IgD-negative memory B cell (primary cell): ENCODE data around the gene ATF6. TPM values are rescaled to one million over a fixed set of nuclear protein-coding genes. Genes with fewer than 3 reads are reported as not detected.

Experiments used
- H3K27ac Mint-ChIP-seq, 3 donors: one replicate each; pipeline ENCODE4 v1.8.0; 2020 to 2022; ENCODE audit warnings: mild to moderate bottlenecking in 3 of 3, mixed read lengths in 3 of 3, moderate library complexity in 1 of 3
- H3K27me3 Mint-ChIP-seq: one replicate; pipeline ENCODE4 v1.8.0; 2021; ENCODE audit warnings: mixed read lengths
- H3K36me3 Mint-ChIP-seq: one replicate; pipeline ENCODE4 v1.8.0; 2020; ENCODE audit warnings: mild to moderate bottlenecking, mixed read lengths
- H3K4me1 Mint-ChIP-seq, 3 donors: one replicate each; pipeline ENCODE4 v1.8.0; 2020 to 2022; ENCODE audit warnings: mixed read lengths in 3 of 3, mild to moderate bottlenecking in 1 of 3
- H3K4me3 Mint-ChIP-seq, 4 donors: one replicate each; pipeline ENCODE4 v1.8.0; 2020 to 2022; ENCODE audit warnings: mild to moderate bottlenecking in 4 of 4, mixed read lengths in 4 of 4, moderate library complexity in 3 of 4
- H3K9me3 Mint-ChIP-seq, 3 donors: one replicate each; pipeline ENCODE4 v1.8.0; 2020 to 2021; ENCODE audit warnings: mixed read lengths in 3 of 3, mild to moderate bottlenecking in 1 of 3
- polyA plus RNA-seq: library from polyadenylated mRNA; unstranded; fragments of 300-500 nt; fragmentation: Illumina TruSeq; gene quantifications from one replicate; pipeline ENCODE4 v1.2.3, GENCODE V29; 2021

The ATF6 gene
- polyA plus RNA-seq, 1 donor from 2014 or later, result 14.3 TPM

DNA sequence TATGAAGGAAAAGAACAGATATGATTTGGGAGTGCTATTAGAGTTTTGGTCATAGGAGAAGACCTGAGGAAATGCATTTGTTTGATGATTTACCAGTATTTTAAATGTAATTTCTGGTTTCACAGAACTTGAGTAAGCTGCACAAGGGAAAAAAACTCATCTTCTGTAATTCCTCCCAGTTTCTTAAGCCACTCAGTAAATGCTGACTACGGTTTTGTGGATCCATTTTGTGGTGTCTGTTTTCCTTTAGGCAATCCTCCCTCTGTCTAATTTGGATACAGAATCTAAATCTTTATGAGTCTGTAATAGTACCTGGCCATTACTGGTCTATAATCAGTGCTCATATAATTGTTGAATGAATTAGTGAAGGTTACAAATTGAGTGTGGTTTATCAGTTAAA is 185.5 kb downstream of the ATF6 start:
- Mint-ChIP-seq H3K9me3 (no peaks in the 10 kb centered on the region), H3K4me1 (peaks cover 4 to 8% (median 5%) of the 10 kb centered on the region in 3 donors), H3K27ac (no peak overlapping the region), H3K4me3 (no peak overlapping the region), H3K27me3 (no peaks in the 10 kb centered on the region), H3K36me3 (peaks cover 11% of the 10 kb centered on the region)

DNA sequence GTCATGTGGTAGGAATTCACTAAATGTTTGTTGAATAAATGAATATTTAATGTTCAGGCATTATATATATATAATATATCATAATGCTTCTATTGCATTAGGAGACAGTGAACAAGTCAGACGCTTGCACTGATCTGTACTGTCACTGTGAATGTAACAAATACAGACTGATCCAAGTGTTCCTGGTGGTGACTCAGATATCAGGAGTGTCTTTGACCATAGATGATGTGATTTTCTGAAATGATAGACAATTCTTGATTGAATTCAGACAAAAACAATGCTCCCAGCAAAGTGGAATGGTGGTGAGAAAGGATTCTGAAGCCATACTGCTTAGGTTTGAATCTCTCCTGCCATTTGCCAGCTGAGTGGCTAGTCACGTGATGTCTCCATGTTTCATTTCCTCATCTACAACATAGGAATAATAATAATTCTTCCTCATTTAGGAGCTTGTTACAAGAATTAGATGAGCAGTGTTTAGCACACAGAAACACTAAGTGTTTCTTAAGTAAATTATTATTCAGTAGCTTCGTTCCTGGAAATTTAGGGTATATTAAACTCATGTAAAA is 186.6 kb downstream of the ATF6 start:
- Mint-ChIP-seq H3K4me1 (peaks cover 4 to 8% (median 5%) of the 10 kb centered on the region in 3 donors), H3K27ac (peak overlapping the region in 1 of 3 donors; percentile 67), H3K4me3 (no peak overlapping the region), H3K27me3 (no peaks in the 10 kb centered on the region), H3K9me3 (no peaks in the 10 kb centered on the region), H3K36me3 (peaks cover 11% of the 10 kb centered on the region)

DNA sequence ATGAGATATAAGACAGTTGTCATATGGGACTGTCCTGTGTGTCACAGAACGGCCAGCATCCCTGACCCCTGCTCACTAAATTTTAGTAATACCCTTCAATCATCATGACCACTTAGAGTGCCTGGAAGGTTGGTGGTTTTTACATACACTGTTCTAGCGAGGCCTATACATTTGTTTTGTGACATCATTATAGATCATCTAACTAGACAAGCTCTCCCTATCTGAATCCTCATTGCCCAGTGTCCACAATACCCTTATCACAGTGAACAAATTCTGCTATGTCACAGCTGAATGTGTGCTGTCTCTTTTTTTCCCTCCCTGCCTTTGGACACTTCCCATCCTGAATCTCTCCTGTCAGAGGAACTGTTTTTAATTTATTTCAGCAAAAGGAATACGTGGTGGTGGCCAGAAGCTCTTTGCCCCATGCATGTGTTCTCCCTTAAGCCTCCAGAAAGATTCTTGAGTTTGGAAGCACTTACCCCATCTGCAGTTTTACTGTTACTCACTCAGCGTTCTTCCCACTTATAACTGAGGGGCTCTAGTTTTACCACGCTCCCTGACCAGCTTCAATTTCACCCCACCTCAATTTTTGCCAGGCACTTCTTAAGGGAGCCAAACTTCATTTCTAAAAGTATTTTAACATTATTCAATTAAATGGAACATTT is 187.3 kb downstream of the ATF6 start:
- peaks cover 4 to 8% (median 5%) of the 10 kb centered on the region in 3 donors for H3K4me1 Mint-ChIP-seq
- H3K36me3 Mint-ChIP-seq, result peaks cover 11% of the 10 kb centered on the region
- H3K4me3 Mint-ChIP-seq, result no peak overlapping the region
- H3K27me3 Mint-ChIP-seq, result no peaks in the 10 kb centered on the region
- H3K27ac Mint-ChIP-seq, result no peak overlapping the region
- no peaks in the 10 kb centered on the region for H3K9me3 Mint-ChIP-seq

DNA sequence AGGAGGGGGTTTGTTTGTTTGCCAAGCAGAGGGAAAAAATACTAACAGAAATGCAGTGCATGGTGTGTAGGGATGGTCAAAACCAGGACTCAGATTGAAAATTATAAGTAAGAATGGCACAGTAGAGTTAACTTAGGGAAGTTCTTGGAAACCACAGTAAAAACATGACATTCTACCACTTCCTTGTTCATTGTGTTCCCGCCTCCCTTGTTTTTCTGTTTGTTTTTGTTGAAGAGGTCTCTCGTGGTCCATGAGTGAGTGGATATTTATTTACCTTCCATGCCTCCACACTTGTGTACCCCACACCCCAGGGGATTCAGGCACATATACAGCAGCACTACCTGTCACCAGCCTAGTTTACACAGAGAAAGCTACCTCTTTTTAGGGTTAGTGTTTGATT is 187.9 kb downstream of the ATF6 start:
- H3K4me1 Mint-ChIP-seq, result peaks cover 4 to 8% (median 5%) of the 10 kb centered on the region in 3 donors
- H3K36me3 Mint-ChIP-seq, result peaks cover 15% of the 10 kb centered on the region
- no peaks in the 10 kb centered on the region for H3K27me3 Mint-ChIP-seq
- no peaks in the 10 kb centered on the region for H3K9me3 Mint-ChIP-seq
- H3K4me3 Mint-ChIP-seq, result no peak overlapping the region
- no peak overlapping the region for H3K27ac Mint-ChIP-seq

- Mint-ChIP-seq H3K4me1 (peaks cover 4 to 8% (median 5%) of the 10 kb centered on the region in 3 donors), H3K9me3 (no peaks in the 10 kb centered on the region), H3K36me3 (peaks cover 15% of the 10 kb centered on the region), H3K27ac (no peak overlapping the region), H3K27me3 (no peaks in the 10 kb centered on the region), H3K4me3 (no peak overlapping the region)
Observed at GRCh38 chr1:161954466-161954865, 188.3 kb downstream of the ATF6 start.

DNA sequence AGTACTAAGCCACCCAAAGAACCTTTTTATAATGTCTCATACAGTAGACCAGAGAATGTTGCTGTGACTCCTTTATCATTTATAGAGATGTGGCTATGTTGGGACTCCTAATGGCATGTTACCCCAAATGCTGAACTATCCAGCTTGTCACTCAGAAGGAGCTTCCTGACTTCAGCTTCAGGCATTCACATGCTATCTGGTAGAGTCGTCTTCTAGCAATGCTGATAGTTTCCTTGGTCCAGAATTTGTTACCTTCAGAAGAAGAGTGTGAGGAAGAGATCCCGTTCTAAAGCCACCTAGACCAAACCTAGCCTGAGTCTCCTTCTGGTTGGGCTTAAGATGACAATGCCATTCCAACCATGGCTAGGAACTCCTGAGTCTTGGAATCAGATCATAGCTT is 189.5 kb downstream of the ATF6 start:
- H3K4me3 Mint-ChIP-seq, result no peak overlapping the region
- H3K36me3 Mint-ChIP-seq, result peaks cover 16% of the 10 kb centered on the region
- no peak overlapping the region for H3K27ac Mint-ChIP-seq
- peaks cover 4 to 10% (median 5%) of the 10 kb centered on the region in 3 donors for H3K4me1 Mint-ChIP-seq
- H3K9me3 Mint-ChIP-seq, result no peaks in the 10 kb centered on the region
- H3K27me3 Mint-ChIP-seq, result no peaks in the 10 kb centered on the region

- Mint-ChIP-seq H3K4me3 (no peak overlapping the region), H3K36me3 (peaks cover 16% of the 10 kb centered on the region), H3K9me3 (no peaks in the 10 kb centered on the region), H3K27me3 (no peaks in the 10 kb centered on the region), H3K4me1 (peaks cover 5 to 12% (median 5%) of the 10 kb centered on the region in 3 donors), H3K27ac (no peak overlapping the region)
Observed at GRCh38 chr1:161956097-161956496, 190.0 kb downstream of the ATF6 start.

GRCh38 chr1:161956930-161957329 is 190.8 kb downstream of the ATF6 start:
- Mint-ChIP-seq H3K9me3 (no peaks in the 10 kb centered on the region), H3K27me3 (no peaks in the 10 kb centered on the region), H3K36me3 (peaks cover 16% of the 10 kb centered on the region), H3K27ac (no peak overlapping the region), H3K4me3 (no peak overlapping the region), H3K4me1 (peaks cover 9 to 16% (median 9%) of the 10 kb centered on the region in 3 donors)

DNA sequence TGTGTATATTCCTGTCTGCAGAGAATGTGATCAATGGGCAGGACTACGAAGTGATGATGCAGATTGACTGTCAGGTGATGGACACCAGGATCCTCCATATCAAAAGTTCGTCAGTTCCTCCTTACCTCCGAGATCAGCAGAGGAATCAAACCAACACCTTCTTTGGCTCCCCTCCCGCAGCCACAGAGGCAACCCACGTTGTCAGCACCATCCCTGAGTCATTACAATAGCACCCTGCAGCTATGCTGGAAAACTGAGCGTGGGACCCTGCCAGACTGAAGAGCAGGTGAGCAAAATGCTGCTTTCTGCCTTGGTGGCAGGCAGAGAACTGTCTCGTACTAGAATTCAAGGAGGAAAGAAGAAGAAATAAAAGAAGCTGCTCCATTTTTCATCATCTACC is 192.3 kb downstream of the ATF6 start:
- Mint-ChIP-seq H3K4me1 (peaks cover 13 to 19% (median 14%) of the 10 kb centered on the region in 3 donors), H3K9me3 (no peaks in the 10 kb centered on the region), H3K27me3 (no peaks in the 10 kb centered on the region), H3K27ac (no peak overlapping the region), H3K36me3 (peaks cover 14% of the 10 kb centered on the region), H3K4me3 (no peak overlapping the region)

GRCh38 chr1:161962091-161962887 is 196.2 kb downstream of the ATF6 start:
- H3K9me3 Mint-ChIP-seq, result no peaks in the 10 kb centered on the region
- no peaks in the 10 kb centered on the region for H3K27me3 Mint-ChIP-seq
- H3K27ac Mint-ChIP-seq, result peak overlapping the region in 2 of 3 donors; percentile 35 to 37
- peaks cover 12 to 17% (median 14%) of the 10 kb centered on the region in 3 donors for H3K4me1 Mint-ChIP-seq
- H3K4me3 Mint-ChIP-seq, result peak overlapping the region; percentile 72 to 96 (median 88)
- peaks cover 14% of the 10 kb centered on the region for H3K36me3 Mint-ChIP-seq

DNA sequence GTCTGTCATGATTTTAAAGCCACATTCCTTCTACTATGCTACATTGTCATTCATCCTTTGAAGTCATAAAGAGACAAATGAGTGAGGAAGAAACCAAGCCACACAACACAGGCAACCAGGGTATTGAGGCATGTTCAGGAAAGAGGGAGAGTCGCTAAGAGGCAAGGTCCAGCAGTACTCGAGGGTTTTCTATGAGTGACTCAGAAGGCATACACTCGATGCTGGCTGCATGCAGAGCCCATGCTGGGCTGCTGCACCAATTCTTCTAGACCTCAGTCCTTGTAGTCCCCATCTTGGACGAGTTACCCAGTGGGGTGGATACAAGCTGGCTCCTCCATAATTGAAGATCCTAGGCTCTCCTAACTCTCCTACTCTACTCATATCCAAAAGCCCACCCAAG is 199.9 kb downstream of the ATF6 start:
- H3K4me1 Mint-ChIP-seq, result peaks cover 12 to 14% (median 12%) of the 10 kb centered on the region in 3 donors
- H3K9me3 Mint-ChIP-seq, result no peaks in the 10 kb centered on the region
- no peaks in the 10 kb centered on the region for H3K27me3 Mint-ChIP-seq
- peaks cover 10% of the 10 kb centered on the region for H3K36me3 Mint-ChIP-seq
- H3K4me3 Mint-ChIP-seq, result no peak overlapping the region
- no peak overlapping the region for H3K27ac Mint-ChIP-seq

DNA sequence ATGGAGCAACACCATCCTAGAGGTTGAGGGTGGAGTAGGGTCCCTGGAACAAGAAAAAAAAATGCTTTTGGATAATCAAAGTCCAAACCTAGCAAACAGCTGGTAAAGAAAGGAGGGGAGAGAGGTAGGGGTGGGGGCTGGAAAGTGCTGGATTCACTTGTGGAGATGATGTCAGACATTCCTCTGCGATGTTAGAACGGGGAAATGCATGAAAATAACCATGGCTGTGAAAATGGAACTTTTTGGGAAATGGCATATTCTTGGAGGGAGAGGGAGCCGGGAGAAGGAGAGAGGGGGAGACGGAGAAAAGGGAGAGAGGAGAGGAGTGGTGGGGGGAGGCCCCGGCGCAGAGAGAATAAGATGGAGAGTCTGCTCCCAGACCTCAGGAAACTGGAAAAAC is 203.9 kb downstream of the ATF6 start:
- H3K27me3 Mint-ChIP-seq, result no peaks in the 10 kb centered on the region

GRCh38 chr1:161970633-161971032 is 204.5 kb downstream of the ATF6 start:
- Mint-ChIP-seq H3K4me1 (no peaks in the 10 kb centered on the region), H3K27ac (no peak overlapping the region), H3K9me3 (no peaks in the 10 kb centered on the region), H3K4me3 (no peak overlapping the region), H3K36me3 (peaks cover 7% of the 10 kb centered on the region), H3K27me3 (no peaks in the 10 kb centered on the region)

More for the DNA sequence above, 203.9 kb downstream of the ATF6 start:
- Mint-ChIP-seq H3K4me3 (no peak overlapping the region), H3K4me1 (no peaks in the 10 kb centered on the region), H3K9me3 (no peaks in the 10 kb centered on the region), H3K27ac (no peak overlapping the region), H3K36me3 (peaks cover 7% of the 10 kb centered on the region)

DNA sequence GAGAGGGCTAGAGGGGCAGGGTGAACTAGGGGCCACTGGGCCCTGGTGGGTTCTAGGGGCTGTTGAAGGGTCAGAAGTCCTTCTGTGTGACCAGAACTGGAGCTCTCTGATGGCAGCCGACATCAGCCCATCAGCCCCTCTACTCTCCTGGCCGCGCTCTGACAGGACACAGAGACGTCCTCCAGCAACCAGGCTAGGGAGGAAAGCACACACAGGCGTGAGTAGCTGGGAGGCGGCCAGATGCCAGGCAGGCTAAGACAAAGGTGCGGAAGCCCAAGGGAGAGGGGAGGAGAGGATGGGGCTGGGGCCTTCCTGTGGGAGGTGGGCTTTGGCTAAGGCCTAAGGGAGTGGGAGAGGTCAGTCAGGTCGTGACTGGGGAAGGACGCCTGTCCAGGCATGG is 206.7 kb downstream of the ATF6 start:
- H3K27me3 Mint-ChIP-seq, result no peaks in the 10 kb centered on the region
- peaks cover 0 to 2% (median 0%) of the 10 kb centered on the region in 3 donors for H3K4me1 Mint-ChIP-seq
- H3K9me3 Mint-ChIP-seq, result no peaks in the 10 kb centered on the region
- H3K36me3 Mint-ChIP-seq, result peaks cover 1% of the 10 kb centered on the region
- no peak overlapping the region for H3K27ac Mint-ChIP-seq
- H3K4me3 Mint-ChIP-seq, result peak overlapping the region in 1 of 4 donors; percentile 39
